ENCODE measurements around the gene CTNNA3. TPM values are rescaled to one million over a fixed set of nuclear protein-coding genes. Genes with fewer than 3 reads are reported as not detected.

The CTNNA3 gene
- total and polyA plus RNA-seq, 2 donors (not counting 3 experiments of a cell fraction or from before 2014, with no cell fraction given): not detected

- ChIA-PET CTCF (no interaction called here), POLR2A (no interaction called here)
- TF ChIP-seq MAX (IDR thresholded peaks at IDR 0.05; ENCODE audit: insufficient read depth, insufficient read length) (no peak), EZH2 (IDR thresholded peaks at IDR 0.05; ENCODE audit: borderline replicate concordance, low read depth, low read length, severe bottlenecking) (no peak), CTCF (IDR thresholded peaks at IDR 0.05; ENCODE audit: extremely low read depth in 1 of 2, insufficient read depth in 1 of 2, low read depth in 1 of 2, low read length in 2 of 2) (no peak), GATA2 (IDR thresholded peaks at IDR 0.05; ENCODE audit: insufficient read depth, insufficient read length, low read depth, low read length) (no peak), MYC (IDR thresholded peaks at IDR 0.05; ENCODE audit: low read depth, low read length) (no peak), POLR2AphosphoS5 (IDR thresholded peaks at IDR 0.05; ENCODE audit: insufficient read depth, low read depth, low read length) (no peak), FOS (IDR thresholded peaks at IDR 0.05; ENCODE audit: borderline replicate concordance, insufficient read depth, low read length) (no peak), POLR2A (IDR thresholded peaks at IDR 0.05; ENCODE audit: low read depth, low read length) (no peak), JUN (IDR thresholded peaks at IDR 0.05; ENCODE audit: borderline replicate concordance, insufficient read depth, insufficient read length, low read depth) (no peak)
- no peak overlapping the region for H3K4me3 ChIP-seq (replicated peaks in 1 of 3; ENCODE audit: insufficient read depth in 1 of 3, low read depth in 1 of 3, low read length in 3 of 3)
- no peak for DNase-seq (ENCODE audit: low read depth, low spot score)
- H3K27ac ChIP-seq (ENCODE audit: insufficient read depth, low read depth, low read length): no peak overlapping the region
- H4K20me1 ChIP-seq (replicated peaks; ENCODE audit: control insufficient read depth, extremely low read depth, insufficient read depth, low read length): no peaks in the 10 kb centered on the region
- no peaks in the 10 kb centered on the region for H3K4me1 ChIP-seq (ENCODE audit: control insufficient read depth, extremely low read depth, insufficient read depth, low read length)
- no peak overlapping the region for H2AFZ ChIP-seq (ENCODE audit: low read depth, low read length)
- intact Hi-C loops (cut with micrococcal nuclease): no loop called here
- no TSS peak for BruUV-seq (replicated peaks)
- no peaks in the 10 kb centered on the region for H3K9me1 ChIP-seq (replicated peaks; ENCODE audit: control insufficient read depth, extremely low read depth, insufficient read depth, low read length)
- no peaks in the 10 kb centered on the region for H3K36me3 ChIP-seq (ENCODE audit: control insufficient read depth in 2 of 2, extremely low read depth in 1 of 2, insufficient read depth in 2 of 2, low read length in 2 of 2)
- H3K79me2 ChIP-seq (ENCODE audit: control insufficient read depth, insufficient read depth, low read length): no peaks in the 10 kb centered on the region
- FAIRE-seq: no peak
- H3K9me3 ChIP-seq (replicated peaks; ENCODE audit: control insufficient read depth, insufficient read depth, low read length): no peaks in the 10 kb centered on the region
- dilution Hi-C loops (cut with MboI; ENCODE audit: extremely low pct_ligation_motif_present, low sequenced_read_pairs): no loop called here
- H3K9ac ChIP-seq (replicated peaks; ENCODE audit: extremely low read depth, insufficient read depth, low read length): no peak overlapping the region
- H3K4me2 ChIP-seq (ENCODE audit: insufficient read depth, low read length): no peak overlapping the region
- H3K27me3 ChIP-seq (ENCODE audit: control insufficient read depth in 2 of 2, insufficient read depth in 2 of 2, low read length in 2 of 2): no peaks in the 10 kb centered on the region
Observed at GRCh38 chr10:66752714-66753113, 943.3 kb downstream of the CTNNA3 start.
